HS-5 (cell line): ENCODE data around the gene SEMA6B.

Source experiments
- DNase-seq: peaks from one replicate; pipeline ENCODE4 v3.0.0-alpha.2; 2012; ENCODE audit warnings: low read depth

SEMA6B gene

DNA sequence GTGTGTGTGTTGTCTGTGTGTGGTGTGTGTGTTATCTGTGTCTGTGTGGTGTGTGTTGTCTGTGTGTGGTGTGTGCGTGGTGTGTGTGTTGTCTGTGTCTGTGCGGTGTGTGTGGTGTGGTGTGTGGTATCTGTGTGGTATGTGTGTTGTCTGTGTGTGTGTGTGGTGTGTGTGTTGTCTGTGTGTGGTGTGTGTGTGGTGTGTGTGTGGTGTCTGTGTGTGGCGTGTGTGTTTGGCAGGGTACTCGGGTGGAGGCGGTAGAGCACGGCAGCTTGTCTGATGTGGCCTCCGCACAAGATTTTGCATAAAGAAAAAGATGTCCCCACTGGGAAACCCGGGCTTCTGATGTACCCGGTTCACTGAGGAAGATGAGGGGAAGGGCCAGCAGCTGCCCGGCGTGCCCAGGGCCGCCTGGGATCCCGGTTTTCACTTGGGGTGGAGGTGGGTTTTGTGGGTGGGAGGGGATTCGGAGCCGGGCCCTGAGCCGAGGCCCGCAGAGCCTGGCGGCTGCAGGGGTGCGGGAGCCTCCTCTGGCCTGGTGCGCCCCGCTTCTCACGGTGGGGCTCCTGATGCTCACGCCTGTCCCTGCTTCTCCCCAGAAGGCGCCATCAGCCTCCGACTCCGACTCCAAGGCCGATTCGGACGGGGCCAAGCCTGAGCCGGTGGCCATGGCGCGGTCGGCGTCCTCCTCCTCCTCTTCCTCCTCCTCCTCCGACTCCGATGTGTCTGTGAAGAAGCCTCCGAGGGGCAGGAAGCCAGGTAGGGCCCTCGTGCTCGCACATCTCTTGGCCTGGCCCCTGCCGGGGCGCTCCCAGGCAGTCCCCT, 66.2 kb downstream of the SEMA6B start:
- no peak for DNase-seq
